GM08714 (cell line): ENCODE data around the gene MED12L.
"Not testable (repeated sequence)": the region's sequence is repeated elsewhere in the genome, so short reads cannot be mapped to it uniquely, and the experiment has no call there.

ENCODE experiments used
- H3K4me3 ChIP-seq: fragments of 200-500 bp; sonication (Bioruptor generic); 2 replicates; pipeline ENCODE4 v1.5.1; 2014; ENCODE audit warnings: mild to moderate bottlenecking, low read length, inconsistent platforms
- ZNF274 ChIP-seq: IDR thresholded peaks from 2 replicates; pipeline ENCODE4 v1.6.1; 2012; ENCODE audit warnings: mild to moderate bottlenecking, low read depth, low read length

The MED12L gene

GRCh38 chr3:151169262-151169947, 83.9 kb downstream of the MED12L start:
- TF ChIP-seq ZNF274: no peak
- H3K4me3 ChIP-seq: no peak overlapping the region

GRCh38 chr3:151169948-151170679, 84.7 kb downstream of the MED12L start:
- not testable (repeated sequence) for H3K4me3 ChIP-seq

- no peak for TF ChIP-seq ZNF274
- H3K4me3 ChIP-seq: no peak overlapping the region
Measured at GRCh38 chr3:151171145-151171757, 85.8 kb downstream of the MED12L start.

DNA sequence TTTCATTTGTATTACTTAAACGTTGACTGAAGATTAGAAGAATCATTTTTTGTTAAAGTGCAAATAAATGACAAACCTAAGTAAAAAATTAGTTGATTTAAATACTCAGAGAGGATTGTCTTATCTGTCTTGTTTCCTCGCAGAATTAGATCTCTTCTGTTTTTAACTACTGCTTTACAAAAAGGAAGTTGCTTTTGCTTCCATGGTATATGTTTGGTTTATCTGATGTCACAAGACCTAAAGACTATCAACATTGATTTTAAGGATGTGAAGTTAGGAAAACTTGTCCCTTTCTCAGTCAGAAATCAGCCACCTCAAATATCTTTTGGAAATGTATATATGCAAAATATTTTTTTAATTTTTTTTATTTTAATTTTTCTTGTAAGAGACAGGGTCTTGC, 88.9 kb downstream of the MED12L start:
- no peak for TF ChIP-seq ZNF274

GRCh38 chr3:151175952-151176351, 90.5 kb downstream of the MED12L start:
- TF ChIP-seq ZNF274: no peak
- H3K4me3 ChIP-seq: no peak overlapping the region

More for the DNA sequence above, 88.9 kb downstream of the MED12L start:
- no peak overlapping the region for H3K4me3 ChIP-seq

DNA sequence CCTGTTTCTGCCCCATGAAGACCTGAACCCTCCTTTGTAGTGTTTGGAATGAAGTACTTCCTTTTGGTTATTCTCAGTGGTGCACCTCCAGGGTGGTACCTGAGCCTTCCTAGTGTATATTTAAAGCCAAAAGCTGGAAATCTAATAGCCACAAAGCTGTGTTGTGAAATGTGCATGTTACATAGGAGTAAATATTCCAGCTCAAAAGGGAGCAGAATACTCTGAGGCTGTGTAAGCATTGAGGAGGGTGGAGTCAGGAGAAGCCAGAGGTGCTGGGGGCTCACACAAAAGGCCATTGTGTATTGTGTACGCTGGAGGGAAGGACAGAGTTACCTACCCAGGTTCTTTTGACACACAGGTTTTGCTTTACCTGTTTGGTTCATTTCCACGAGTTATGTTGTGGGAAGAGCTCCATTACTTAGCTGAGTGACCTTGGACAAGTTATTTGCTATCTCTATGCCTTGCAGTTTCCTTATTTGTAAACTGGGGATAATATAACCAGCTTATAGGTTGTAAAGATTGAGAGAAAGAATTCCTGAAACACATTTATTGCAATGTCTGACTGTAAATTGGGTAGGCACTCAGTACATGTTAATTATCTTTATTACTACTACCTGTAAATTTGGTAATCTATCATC, 92.9 kb downstream of the MED12L start:
- no peak for TF ChIP-seq ZNF274

DNA sequence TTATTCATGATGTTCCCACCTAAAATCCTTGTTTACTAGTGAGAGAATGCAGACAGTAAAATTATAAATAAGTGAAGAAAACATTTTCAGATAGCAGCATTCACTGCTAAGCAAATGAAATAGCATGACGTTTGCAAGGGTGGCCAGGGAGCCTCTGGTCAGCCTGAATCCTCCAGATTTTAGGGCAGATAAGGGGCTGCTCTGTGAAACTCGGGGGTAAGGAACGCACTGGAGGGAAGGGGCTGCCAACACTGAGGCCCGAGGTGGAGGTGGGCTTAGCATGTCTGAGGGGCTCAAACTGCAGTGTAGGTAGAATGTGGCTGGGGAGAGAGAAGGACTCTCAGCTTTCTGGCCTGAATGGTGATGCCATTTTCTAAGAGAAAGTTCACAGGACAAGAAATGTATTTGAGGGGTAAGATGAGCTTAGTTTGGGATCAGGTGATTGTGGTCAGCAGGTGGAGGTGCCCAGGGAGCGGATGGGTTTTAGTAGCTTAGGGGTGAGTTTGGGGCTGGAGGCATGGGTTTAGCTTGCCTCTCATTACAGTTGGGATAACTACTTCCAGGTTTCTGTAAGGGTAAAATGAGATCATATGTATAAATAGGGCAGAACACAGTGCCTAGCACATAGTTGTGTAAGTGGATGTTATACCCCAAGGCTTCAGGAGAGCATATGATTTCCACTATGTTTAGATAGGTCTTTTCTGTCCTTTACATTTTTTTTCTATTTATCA, 97.0 kb downstream of the MED12L start:
- TF ChIP-seq ZNF274: no peak
- H3K4me3 ChIP-seq: no peak overlapping the region

More for the DNA sequence above, 92.9 kb downstream of the MED12L start:
- H3K4me3 ChIP-seq: no peak overlapping the region

GRCh38 chr3:151183265-151183671, 97.8 kb downstream of the MED12L start:
- TF ChIP-seq ZNF274: no peak
- H3K4me3 ChIP-seq: no peak overlapping the region

DNA sequence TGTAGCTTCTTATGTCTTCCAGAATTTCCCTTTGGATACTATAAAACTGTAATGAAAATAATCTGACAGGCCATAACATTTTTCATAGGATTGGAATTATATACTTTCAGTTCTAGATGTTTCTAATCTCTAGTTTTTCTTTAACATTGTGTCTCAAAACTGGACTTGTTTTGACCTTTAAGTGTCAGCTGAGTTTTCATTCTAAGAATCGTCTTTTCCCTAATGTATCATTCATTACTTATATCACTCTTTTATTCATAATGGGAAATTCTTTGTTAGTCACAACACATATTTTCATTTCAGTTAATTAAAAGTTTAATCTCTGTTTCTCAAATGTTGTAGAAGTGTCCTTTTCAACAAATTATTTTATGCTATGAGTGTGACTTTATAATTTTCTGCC, 105.6 kb downstream of the MED12L start:
- TF ChIP-seq ZNF274: no peak
- H3K4me3 ChIP-seq: no peak overlapping the region

DNA sequence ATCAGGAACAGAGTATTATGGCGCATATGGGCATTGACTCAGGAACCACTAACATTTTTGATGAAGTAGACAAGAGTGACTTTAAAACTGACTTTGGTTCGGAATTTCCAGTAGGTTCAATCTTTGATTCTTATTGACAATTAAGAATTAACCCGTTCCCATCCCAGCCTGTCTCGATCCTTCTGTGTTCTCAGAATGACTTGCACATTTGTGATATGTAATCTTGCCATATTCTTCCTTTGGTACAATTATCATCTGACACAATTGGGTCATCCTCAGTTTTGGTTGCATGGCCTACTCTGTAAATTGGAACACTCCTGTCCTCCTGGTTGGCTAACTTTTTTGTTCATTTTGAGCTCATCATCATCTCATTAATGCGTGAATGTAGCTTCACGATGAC, 107.1 kb downstream of the MED12L start:
- TF ChIP-seq ZNF274: no peak
- H3K4me3 ChIP-seq: no peak overlapping the region

- no peak for TF ChIP-seq ZNF274
- no peak overlapping the region for H3K4me3 ChIP-seq
Measured at GRCh38 chr3:151195826-151196225, 110.4 kb downstream of the MED12L start.

DNA sequence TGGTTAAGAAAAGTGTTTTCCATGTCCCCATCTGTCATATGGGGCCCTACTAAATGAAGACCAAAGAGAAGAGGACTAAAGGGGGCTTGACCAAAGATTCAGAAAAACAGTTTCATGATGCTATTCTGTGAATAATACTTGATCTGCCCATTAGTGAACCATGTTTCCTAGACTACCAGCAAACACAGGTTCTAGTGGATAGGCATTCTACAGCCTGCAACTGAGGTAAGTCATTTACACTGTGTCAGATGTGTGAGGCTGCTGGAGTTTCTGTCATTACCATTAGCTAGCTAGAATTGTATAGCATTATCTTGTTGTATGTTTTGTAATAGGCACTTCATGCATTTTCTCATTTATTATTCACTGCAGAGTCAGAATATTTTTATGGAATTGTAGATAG, 111.0 kb downstream of the MED12L start:
- H3K4me3 ChIP-seq: no peak overlapping the region
- TF ChIP-seq ZNF274: no peak

DNA sequence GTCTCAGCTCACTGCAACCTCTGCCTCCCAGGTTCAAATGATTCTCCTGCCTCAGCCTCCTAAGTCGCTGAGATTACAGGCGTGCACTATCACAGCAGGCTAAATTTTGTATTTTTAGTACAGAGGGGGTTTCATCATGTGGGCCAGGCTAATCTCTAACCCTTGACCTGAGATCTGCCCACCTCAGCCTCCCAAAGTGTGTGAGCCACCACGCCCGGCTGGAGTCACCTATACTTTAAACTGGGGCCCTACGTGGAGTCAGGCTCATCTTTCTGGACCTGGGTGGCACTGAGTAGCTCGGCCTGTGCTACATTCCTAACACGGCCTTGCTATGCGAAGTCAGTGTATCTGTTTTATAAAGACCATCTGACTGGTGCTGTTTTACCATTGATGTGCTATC, 111.8 kb downstream of the MED12L start:
- no peak for TF ChIP-seq ZNF274
- no peak overlapping the region for H3K4me3 ChIP-seq
